Osteoblast (primary cell): ENCODE results near the gene CPED1. TPM values are rescaled to one million over a fixed set of nuclear protein-coding genes. Genes with fewer than 3 reads are reported as not detected.

Experiments used
- DNase-seq: peaks from one replicate; pipeline ENCODE4 v3.0.0; 2011; ENCODE audit warnings: low spot score, mixed read lengths; ENCODE audit not compliant: insufficient read length; ENCODE audit errors: missing footprints
- H2AFZ ChIP-seq: 2 replicates; pipeline ENCODE4 v1.6.0; 2011; ENCODE audit warnings: mild to moderate bottlenecking, low read length
- H3K27ac ChIP-seq: 2 replicates; pipeline ENCODE4 v1.5.1; 2011; ENCODE audit warnings: mild to moderate bottlenecking, low read depth, low read length, moderate library complexity
- H3K27me3 ChIP-seq: 2 replicates; pipeline ENCODE4 v1.6.0; 2012; ENCODE audit warnings: mild to moderate bottlenecking, control low read depth, inconsistent platforms, low read length, moderate library complexity; ENCODE audit not compliant: insufficient read depth
- H3K36me3 ChIP-seq: 2 replicates; pipeline ENCODE4 v1.5.1; 2011; ENCODE audit warnings: mild to moderate bottlenecking, low read length, control low read depth, moderate library complexity; ENCODE audit not compliant: insufficient read depth
- H3K4me1 ChIP-seq: 2 replicates; pipeline ENCODE4 v1.5.1; 2011; ENCODE audit warnings: mild to moderate bottlenecking, low read length, control low read depth, moderate library complexity; ENCODE audit not compliant: insufficient read depth
- H3K4me2 ChIP-seq: 2 replicates; pipeline ENCODE4 v1.6.0; 2011; ENCODE audit warnings: mild to moderate bottlenecking, low read length; ENCODE audit not compliant: insufficient read depth
- H3K4me3 ChIP-seq: fragments of 200-600 bp; sonication (generic); 3 replicates; pipeline ENCODE4 v1.5.1; 2012; ENCODE audit warnings: mild to moderate bottlenecking, low read length, inconsistent platforms; ENCODE audit not compliant: insufficient read depth
- H3K79me2 ChIP-seq: 2 replicates; pipeline ENCODE4 v1.6.0; 2012; ENCODE audit warnings: mild to moderate bottlenecking, low read length, control low read depth, inconsistent platforms; ENCODE audit not compliant: insufficient read depth
- H3K9me3 ChIP-seq: 2 replicates; pipeline ENCODE4 v1.5.1; 2011; ENCODE audit warnings: low read depth, low read length, control low read depth
- H4K20me1 ChIP-seq: 2 replicates; pipeline ENCODE4 v1.6.0; 2012; ENCODE audit warnings: mild to moderate bottlenecking, low read length, control low read depth; ENCODE audit not compliant: insufficient read depth
- total RNA-seq: library from RNA; depleted of rRNA; stranded (reverse); fragments of >200 nt; gene quantifications from 2 replicates; pipeline ENCODE4 v1.2.3, GENCODE V29; 2012
- TF ChIP-seq, protein P1 (sequence below): IDR thresholded peaks from 2 replicates; pipeline ENCODE4 v1.5.1; 2011; ENCODE audit warnings: mild to moderate bottlenecking, low read depth, low read length, moderate library complexity; ENCODE audit errors: extremely low read depth

CPED1 gene
- total RNA-seq, 1 donor = 30.8 TPM

- no peak overlapping the region for H2AFZ ChIP-seq
- no peak for DNase-seq
- TF ChIP-seq, protein P1, sequence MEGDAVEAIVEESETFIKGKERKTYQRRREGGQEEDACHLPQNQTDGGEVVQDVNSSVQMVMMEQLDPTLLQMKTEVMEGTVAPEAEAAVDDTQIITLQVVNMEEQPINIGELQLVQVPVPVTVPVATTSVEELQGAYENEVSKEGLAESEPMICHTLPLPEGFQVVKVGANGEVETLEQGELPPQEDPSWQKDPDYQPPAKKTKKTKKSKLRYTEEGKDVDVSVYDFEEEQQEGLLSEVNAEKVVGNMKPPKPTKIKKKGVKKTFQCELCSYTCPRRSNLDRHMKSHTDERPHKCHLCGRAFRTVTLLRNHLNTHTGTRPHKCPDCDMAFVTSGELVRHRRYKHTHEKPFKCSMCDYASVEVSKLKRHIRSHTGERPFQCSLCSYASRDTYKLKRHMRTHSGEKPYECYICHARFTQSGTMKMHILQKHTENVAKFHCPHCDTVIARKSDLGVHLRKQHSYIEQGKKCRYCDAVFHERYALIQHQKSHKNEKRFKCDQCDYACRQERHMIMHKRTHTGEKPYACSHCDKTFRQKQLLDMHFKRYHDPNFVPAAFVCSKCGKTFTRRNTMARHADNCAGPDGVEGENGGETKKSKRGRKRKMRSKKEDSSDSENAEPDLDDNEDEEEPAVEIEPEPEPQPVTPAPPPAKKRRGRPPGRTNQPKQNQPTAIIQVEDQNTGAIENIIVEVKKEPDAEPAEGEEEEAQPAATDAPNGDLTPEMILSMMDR = no peak
Observed at GRCh38 chr7:121178869-121179497, 190.5 kb downstream of the CPED1 start.

GRCh38 chr7:121180436-121181063 is 192.0 kb downstream of the CPED1 start:
- no peak overlapping the region for H3K4me2 ChIP-seq
- no peak overlapping the region for H3K4me3 ChIP-seq
- no peak overlapping the region for H2AFZ ChIP-seq
- H3K36me3 ChIP-seq = no peaks in the 10 kb centered on the region
- no peaks in the 10 kb centered on the region for H3K79me2 ChIP-seq
- no peak for DNase-seq
- no peaks in the 10 kb centered on the region for H3K9me3 ChIP-seq
- no peaks in the 10 kb centered on the region for H4K20me1 ChIP-seq
- no peaks in the 10 kb centered on the region for H3K27me3 ChIP-seq
- no peaks in the 10 kb centered on the region for H3K4me1 ChIP-seq
- no peak overlapping the region for H3K27ac ChIP-seq
- TF ChIP-seq, protein P1 = no peak

More at GRCh38 chr7:121178869-121179497, 190.5 kb downstream of the CPED1 start:
- Histone ChIP-seq H3K4me3 (no peak overlapping the region), H3K4me1 (no peaks in the 10 kb centered on the region), H3K4me2 (no peak overlapping the region), H3K27me3 (no peaks in the 10 kb centered on the region), H3K27ac (no peak overlapping the region), H3K9me3 (no peaks in the 10 kb centered on the region), H3K36me3 (no peaks in the 10 kb centered on the region), H4K20me1 (no peaks in the 10 kb centered on the region), H3K79me2 (no peaks in the 10 kb centered on the region)

DNA sequence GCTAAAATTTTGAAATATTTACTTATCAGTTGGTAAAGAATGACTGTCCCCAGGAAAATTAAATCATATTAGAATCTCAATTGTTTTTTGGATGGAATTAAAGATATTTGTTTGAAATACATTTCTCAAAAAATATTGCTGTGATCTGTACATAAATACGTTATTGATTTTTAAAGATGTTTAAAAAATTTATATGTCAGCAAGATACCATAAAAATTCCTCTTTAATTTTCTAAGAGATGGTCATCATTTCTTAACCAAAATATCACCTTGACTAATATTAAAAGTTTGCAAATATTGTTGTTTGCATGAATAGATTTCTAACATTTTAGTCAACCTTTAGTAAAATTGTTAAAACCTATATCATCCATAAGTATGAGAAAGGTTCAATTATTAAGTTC is 192.8 kb downstream of the CPED1 start:
- Histone ChIP-seq H3K27me3 (no peaks in the 10 kb centered on the region), H4K20me1 (no peaks in the 10 kb centered on the region), H3K4me2 (no peak overlapping the region), H2AFZ (no peak overlapping the region), H3K4me1 (no peaks in the 10 kb centered on the region), H3K9me3 (no peaks in the 10 kb centered on the region), H3K4me3 (no peak overlapping the region), H3K27ac (no peak overlapping the region), H3K36me3 (no peaks in the 10 kb centered on the region), H3K79me2 (no peaks in the 10 kb centered on the region)
- DNase-seq = no peak
- TF ChIP-seq, protein P1 = no peak

- Histone ChIP-seq H3K9me3 (no peaks in the 10 kb centered on the region), H3K36me3 (no peaks in the 10 kb centered on the region), H3K4me1 (no peaks in the 10 kb centered on the region), H3K27me3 (no peaks in the 10 kb centered on the region), H3K4me2 (no peak overlapping the region), H4K20me1 (no peaks in the 10 kb centered on the region), H3K79me2 (no peaks in the 10 kb centered on the region), H3K4me3 (no peak overlapping the region), H3K27ac (no peak overlapping the region), H2AFZ (no peak overlapping the region)
- DNase-seq = no peak
- TF ChIP-seq, protein P1 = no peak
Observed at GRCh38 chr7:121182281-121182680, 193.8 kb downstream of the CPED1 start.
